A673 (cell line): ENCODE results near the gene TWSG1.

Experiments
- CTCF ChIP-seq: fragments of 300-800, 200-600 bp; sonication (generic); conservative IDR thresholded peaks from 2 replicates; pipeline ENCODE4 v1.5.1; 2017; ENCODE audit warnings: low read depth, mild to moderate bottlenecking, antibody characterized with exemption, low read length, moderate library complexity, mixed read lengths
- EZH2 ChIP-seq: fragments of 200-600 bp; sonication (generic); IDR thresholded peaks from 2 replicates; pipeline ENCODE4 v1.6.1; 2017; ENCODE audit warnings: borderline replicate concordance, low read depth, mild to moderate bottlenecking, mixed read lengths, antibody characterized with exemption, low read length; ENCODE audit not compliant: poor library complexity, severe bottlenecking

DNA sequence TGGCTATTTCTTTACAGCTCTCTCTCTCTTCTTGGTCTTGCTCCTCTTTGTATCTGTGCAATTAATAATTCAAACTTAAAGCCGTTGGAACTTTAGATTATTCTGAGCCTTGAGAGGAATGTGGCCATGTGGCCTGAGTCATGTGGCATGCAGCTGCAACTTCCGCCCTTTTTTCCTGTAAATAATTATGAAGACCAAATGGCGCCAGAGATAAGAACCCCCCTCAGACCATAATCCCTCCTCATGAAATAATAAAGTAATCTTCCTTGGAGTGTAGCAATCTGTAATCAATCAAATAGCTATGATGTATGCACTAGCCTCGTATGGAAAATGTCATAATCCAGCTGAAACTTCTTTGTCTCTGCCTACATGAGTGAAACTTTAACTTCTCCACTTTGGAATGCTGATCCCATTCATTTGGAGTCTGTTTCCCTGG lies 13.5 kb upstream of the TWSG1 start:
- TF ChIP-seq CTCF (no peak), EZH2 (no peak)
